ENCODE measurements around the gene CCDC12. TPM values are rescaled to one million over a fixed set of nuclear protein-coding genes. Genes with fewer than 3 reads are reported as not detected.
"Not testable (repeated sequence)": the region's sequence is repeated elsewhere in the genome, so short reads cannot be mapped to it uniquely, and the experiment has no call there.

The CCDC12 gene
- total RNA-seq, 2 experiments from 2014 or later: 58.6 to 60.0 TPM

DNA sequence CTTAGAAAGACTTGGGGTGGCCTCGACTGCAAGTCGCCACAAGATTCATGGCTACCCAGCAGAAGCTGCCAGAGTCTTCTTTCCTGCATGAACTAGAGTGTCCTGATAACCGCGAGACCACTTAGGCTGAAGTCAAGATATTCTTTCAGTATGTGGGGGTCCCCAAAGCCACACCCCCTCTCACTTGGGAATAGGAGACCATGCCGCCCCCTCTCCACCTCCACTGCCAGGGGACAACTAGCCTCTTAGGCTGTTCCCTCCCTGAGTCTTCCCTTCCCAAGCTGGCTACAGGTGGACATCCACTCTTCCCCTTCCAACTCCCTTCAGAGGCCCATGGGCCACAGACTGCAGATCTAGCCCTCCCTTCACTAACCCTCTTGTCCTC, 1.3 kb upstream of the CCDC12 start:
- POLR2A ChIA-PET: interaction anchor here (1.3 to 4.5 kb wide), 2 partner anchors 10 to 22 kb away, joined by 5 to 33 read pairs; no protein-coding TSS in a partner anchor
- Mint-ChIP-seq H3K9me3 (no peaks in the 10 kb centered on the region), H3K36me3 (peaks cover 21% of the 10 kb centered on the region), H3K27me3 (no peaks in the 10 kb centered on the region), H3K27ac (peak overlapping the region; percentile 80), H3K4me3 (peak overlapping the region; percentile 98), H3K4me1 (peaks cover 48% of the 10 kb centered on the region)
- ATAC-seq (ENCODE audit: low read depth) (no peak), DNase-seq (no peak)

DNA sequence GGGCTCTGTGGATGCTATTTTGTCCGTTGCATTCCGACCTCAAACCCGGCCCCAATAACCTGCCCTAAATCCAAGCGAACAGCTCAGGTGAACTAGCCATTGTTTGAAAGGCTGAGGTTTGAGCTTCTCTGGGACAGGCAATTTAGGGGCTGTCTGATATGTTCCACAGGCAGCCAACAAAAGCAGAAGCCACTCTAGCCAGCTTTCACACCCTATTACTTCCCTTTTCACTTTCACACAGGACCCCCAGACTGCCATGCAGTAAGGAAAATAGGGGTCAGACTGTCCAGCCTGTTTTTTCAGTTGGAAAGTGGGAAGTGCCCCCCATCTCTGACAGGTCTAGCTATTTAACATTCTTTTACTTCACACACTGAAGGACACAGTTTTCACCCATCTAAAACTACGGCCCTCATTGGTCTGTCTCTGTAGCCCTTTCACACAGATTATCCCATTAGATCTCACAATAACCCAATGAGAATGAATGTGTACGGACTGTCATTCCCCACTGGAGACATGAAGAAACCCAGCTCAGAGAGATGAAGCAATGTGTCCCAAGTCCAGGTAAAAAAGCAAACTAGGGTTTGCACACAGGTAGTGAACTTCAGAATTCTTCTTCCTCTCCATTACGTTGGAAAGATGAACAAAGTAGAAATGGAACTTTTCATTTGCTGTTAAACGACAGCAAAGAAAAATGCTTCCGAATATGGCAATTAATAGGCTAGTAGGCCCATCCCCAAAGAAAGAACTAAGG, 1.9 kb downstream of the CCDC12 start:
- H3K27me3 Mint-ChIP-seq: no peaks in the 10 kb centered on the region
- peak overlapping the region; percentile 56 for H3K27ac Mint-ChIP-seq
- H3K4me1 Mint-ChIP-seq: peaks cover 60% of the 10 kb centered on the region
- POLR2A ChIA-PET: interaction anchor here (1.8 kb wide), 1 partner anchor 12 kb away, joined by 6 read pairs; no protein-coding TSS in a partner anchor
- ATAC-seq (ENCODE audit: low read depth) (no peak), DNase-seq (no peak)
- H3K9me3 Mint-ChIP-seq: no peaks in the 10 kb centered on the region
- peaks cover 33% of the 10 kb centered on the region for H3K36me3 Mint-ChIP-seq
- peak overlapping the region; percentile 70 for H3K4me3 Mint-ChIP-seq

DNA sequence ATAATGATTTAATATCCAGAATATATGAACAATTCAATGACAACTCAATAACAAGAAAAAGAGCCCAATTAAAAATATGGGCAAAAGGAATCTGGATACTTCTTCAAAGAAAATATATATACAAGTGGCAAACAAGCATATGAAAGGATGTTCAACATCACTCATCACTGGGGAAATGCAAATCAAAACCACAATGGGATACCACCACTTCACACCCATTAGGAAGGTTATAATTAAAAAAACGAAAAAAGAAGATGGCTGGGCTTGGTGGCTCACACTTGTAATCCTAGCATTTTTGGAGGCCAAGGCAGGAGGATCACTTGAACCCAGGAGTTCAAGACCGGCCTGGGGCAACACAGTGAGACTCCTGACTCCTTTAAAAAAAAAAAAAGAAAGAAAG, 4.1 kb downstream of the CCDC12 start:
- peak overlapping the region; percentile 85 for H3K27ac Mint-ChIP-seq
- H3K4me1 Mint-ChIP-seq: peaks cover 63% of the 10 kb centered on the region
- H3K4me3 Mint-ChIP-seq: peak overlapping the region; percentile 75
- no peaks in the 10 kb centered on the region for H3K9me3 Mint-ChIP-seq
- POLR2A ChIA-PET: interaction anchor here (3.0 kb wide), 1 partner anchor 7 kb away, joined by 12 read pairs; the partner anchor contains the start of gene NBEAL2
- H3K36me3 Mint-ChIP-seq: peaks cover 33% of the 10 kb centered on the region
- ATAC-seq (ENCODE audit: low read depth) (no peak), DNase-seq (no peak)
- no peaks in the 10 kb centered on the region for H3K27me3 Mint-ChIP-seq

DNA sequence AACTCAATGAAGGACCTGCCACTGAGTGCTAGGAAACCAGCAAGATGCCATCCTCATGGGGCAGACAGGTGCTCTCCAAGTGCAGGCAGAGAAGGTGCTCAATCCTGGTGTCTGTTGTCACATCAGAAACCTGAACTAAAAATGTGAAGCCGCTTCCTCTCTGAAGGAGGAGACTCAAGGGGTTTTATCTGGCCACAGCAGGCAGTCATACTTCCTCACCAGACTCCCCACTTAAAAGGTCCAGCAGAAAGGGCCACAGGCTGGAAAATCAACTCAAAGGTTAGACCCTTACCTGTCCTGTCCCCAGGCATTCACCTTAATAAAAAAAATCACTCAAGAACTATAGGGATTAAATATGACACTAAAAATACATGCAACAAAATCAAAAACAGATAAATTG, 4.8 kb downstream of the CCDC12 start:
- H3K36me3 Mint-ChIP-seq: peaks cover 36% of the 10 kb centered on the region
- H3K4me1 Mint-ChIP-seq: peaks cover 68% of the 10 kb centered on the region
- POLR2A ChIA-PET: interaction anchor here (3.0 kb wide), 1 partner anchor 8 kb away, joined by 12 read pairs; the partner anchor contains the start of gene NBEAL2
- DNase-seq: no peak
- no peak for ATAC-seq (ENCODE audit: low read depth)
- H3K4me3 Mint-ChIP-seq: peak overlapping the region; percentile 75
- no peaks in the 10 kb centered on the region for H3K9me3 Mint-ChIP-seq
- no peaks in the 10 kb centered on the region for H3K27me3 Mint-ChIP-seq
- peak overlapping the region; percentile 85 for H3K27ac Mint-ChIP-seq

DNA sequence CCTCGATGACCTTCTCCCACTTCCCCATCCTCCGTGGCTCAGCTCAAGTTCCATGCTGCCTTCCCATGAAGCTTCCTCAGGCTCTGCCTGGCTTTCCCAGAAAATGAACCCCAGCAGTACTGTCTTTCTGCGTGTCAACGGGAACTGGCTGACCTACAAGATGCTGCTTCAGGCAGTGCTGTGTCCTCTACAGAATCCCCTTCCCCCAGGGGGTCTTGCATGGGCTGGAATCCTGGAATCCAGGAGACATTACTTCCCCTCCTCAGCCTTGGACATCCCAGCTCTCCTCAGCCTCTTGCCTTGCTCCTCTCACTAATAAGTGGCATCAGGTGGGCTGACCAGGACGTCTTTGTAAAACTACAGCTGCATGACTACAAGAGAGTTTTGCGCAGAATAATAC, 5.4 kb downstream of the CCDC12 start:
- H3K27ac Mint-ChIP-seq: peak overlapping the region; percentile 85
- no peaks in the 10 kb centered on the region for H3K27me3 Mint-ChIP-seq
- POLR2A ChIA-PET: interaction anchor here (1.2 to 3.0 kb wide), 3 partner anchors 9 to 20 kb away, joined by 3 to 12 read pairs (median 3); partner anchors contain the start of gene NBEAL2

DNA sequence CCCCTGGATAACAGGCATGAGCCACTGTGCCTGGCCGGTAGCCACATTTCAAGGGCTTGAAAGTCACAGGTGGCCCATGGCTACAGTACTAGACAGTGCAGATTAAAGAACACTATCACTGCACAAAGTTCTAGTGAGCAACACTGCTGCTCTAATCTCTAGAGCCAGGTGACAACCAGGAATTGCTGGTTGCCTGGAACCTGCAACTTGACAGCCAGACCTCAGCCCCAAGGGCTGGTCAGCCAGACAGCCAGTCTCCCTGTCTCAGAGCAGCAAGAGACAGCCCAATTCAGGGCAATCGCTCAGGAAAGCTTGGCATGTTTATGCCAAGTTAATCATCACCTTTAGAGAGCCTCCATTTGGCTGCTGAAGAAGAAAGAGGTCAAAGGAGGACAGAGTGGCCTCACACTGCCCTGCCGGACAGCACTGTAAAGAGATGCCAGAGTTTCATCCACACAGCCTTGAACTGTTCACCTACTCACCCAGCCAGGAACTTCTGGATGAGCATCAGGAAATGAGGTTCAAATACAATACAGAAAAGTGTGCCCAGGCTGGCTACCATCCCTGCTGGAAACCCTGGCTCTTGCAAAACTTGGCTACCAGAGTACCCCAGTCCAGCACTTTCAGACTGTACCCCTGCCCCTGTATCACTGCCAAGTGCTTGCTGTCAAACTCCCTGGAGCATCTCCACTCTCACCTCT, 6.0 kb downstream of the CCDC12 start:
- H3K9me3 Mint-ChIP-seq: no peaks in the 10 kb centered on the region
- peaks cover 73% of the 10 kb centered on the region for H3K4me1 Mint-ChIP-seq
- ATAC-seq (ENCODE audit: low read depth) (no peak), DNase-seq (no peak)
- H3K27ac Mint-ChIP-seq: peak overlapping the region; percentile 85
- peaks cover 38% of the 10 kb centered on the region for H3K36me3 Mint-ChIP-seq
- H3K27me3 Mint-ChIP-seq: no peaks in the 10 kb centered on the region
- POLR2A ChIA-PET: interaction anchor here (1.0 to 3.0 kb wide), 4 partner anchors 9 to 23 kb away, joined by 3 to 12 read pairs (median 4); partner anchors contain the start of gene NBEAL2
- H3K4me3 Mint-ChIP-seq: peak overlapping the region; percentile 29

More for the DNA sequence above, 5.4 kb downstream of the CCDC12 start:
- peak overlapping the region; percentile 75 for H3K4me3 Mint-ChIP-seq
- peaks cover 35% of the 10 kb centered on the region for H3K36me3 Mint-ChIP-seq
- no peaks in the 10 kb centered on the region for H3K9me3 Mint-ChIP-seq
- ATAC-seq (ENCODE audit: low read depth) (no peak), DNase-seq (no peak)
- peaks cover 70% of the 10 kb centered on the region for H3K4me1 Mint-ChIP-seq

DNA sequence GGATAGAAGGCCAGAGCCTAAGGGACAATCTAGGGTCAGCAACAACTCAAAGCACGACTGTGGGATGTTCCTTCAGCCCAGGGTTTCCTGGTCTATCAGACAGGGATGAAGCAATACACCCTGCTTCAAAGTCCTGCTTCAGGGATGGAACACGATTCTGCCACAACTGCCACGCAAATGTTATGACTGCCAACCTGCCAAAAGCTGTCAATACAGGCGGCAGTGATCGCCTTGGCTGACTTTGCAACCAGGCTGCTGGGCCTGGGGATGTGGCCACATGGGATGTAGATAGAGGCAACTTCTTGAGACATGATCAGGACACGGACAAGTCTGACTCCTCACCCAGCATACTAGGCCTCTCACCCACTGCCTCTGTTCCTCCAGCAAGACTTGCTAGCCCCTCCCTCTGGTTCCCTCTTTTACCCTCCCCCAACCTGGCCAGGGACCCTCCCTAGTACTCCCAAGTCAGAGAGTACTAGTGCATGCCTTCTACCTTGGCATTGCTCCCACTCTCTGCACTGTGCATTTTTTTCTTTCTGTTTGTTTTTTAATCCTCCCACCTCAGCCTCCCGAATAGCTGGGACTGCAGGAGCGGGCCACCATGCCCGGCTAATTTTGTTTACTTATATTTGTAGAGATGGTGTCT, 7.6 kb downstream of the CCDC12 start:
- no peaks in the 10 kb centered on the region for H3K27me3 Mint-ChIP-seq
- H3K9me3 Mint-ChIP-seq: no peaks in the 10 kb centered on the region
- no peak for ATAC-seq (ENCODE audit: low read depth)
- DNase-seq: no peak
- H3K27ac Mint-ChIP-seq: no peak overlapping the region
- H3K4me1 Mint-ChIP-seq: peaks cover 62% of the 10 kb centered on the region
- peaks cover 28% of the 10 kb centered on the region for H3K36me3 Mint-ChIP-seq
- H3K4me3 Mint-ChIP-seq: no peak overlapping the region
- POLR2A ChIA-PET: interaction anchor here (0.7 kb wide), 1 partner anchor 561 kb away, joined by 3 read pairs; no protein-coding TSS in a partner anchor

DNA sequence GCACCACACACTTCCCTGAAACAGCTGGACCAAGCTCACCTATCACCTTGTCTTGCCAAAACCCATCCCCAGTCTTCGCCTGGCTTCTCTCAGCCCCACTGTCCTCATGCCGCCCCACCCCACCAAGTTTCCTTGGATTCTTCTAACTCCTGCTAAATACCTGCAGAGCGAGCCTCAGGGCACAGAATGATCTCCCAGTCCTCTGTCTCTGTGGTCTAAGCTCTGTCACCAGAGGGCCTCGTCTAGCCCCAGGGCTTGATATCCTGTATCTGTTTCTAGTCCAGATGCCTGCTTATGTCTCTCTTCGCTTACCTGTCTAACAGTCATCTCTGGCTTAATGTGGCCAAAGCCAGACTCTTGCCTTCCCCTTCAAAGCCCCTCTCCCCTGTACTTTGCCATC, 9.7 kb downstream of the CCDC12 start:
- H3K36me3 Mint-ChIP-seq: peaks cover 34% of the 10 kb centered on the region
- DNase-seq (no peak), ATAC-seq (ENCODE audit: low read depth) (peak; percentile 50)
- H3K27me3 Mint-ChIP-seq: no peaks in the 10 kb centered on the region
- POLR2A ChIA-PET: interaction anchor here (1.2 kb wide), 2 partner anchors 13 to 21 kb away, joined by 3 to 6 read pairs; partner anchors contain the start of gene NBEAL2
- H3K9me3 Mint-ChIP-seq: peaks cover 3% of the 10 kb centered on the region
- H3K4me1 Mint-ChIP-seq: peaks cover 58% of the 10 kb centered on the region
- H3K4me3 Mint-ChIP-seq: no peak overlapping the region
- H3K27ac Mint-ChIP-seq: peak overlapping the region; percentile 39

DNA sequence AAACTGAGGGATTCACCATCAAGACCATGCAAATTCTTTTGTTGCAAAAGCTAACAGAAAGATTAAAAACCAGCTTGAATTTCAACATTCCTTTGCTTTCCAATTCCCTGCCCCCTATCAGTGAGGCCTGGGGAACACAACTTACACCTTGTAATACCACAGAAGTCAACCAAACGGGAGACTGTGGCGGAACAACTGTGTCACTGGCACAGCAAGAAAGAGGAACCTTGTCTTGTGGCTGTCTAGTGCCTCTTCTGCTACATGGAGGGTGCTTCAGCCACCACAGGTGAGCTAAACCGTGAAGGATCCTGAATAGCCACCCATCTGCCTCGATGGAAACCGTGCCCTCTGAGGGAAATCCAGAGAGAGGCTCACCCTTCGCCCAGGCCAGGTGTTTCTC, 11.4 kb downstream of the CCDC12 start:
- peak overlapping the region; percentile 11 for H3K27ac Mint-ChIP-seq
- POLR2A ChIA-PET: interaction anchor here (0.9 to 1.2 kb wide), 3 partner anchors 18 to 46 kb away, joined by 3 read pairs; no protein-coding TSS in a partner anchor

DNA sequence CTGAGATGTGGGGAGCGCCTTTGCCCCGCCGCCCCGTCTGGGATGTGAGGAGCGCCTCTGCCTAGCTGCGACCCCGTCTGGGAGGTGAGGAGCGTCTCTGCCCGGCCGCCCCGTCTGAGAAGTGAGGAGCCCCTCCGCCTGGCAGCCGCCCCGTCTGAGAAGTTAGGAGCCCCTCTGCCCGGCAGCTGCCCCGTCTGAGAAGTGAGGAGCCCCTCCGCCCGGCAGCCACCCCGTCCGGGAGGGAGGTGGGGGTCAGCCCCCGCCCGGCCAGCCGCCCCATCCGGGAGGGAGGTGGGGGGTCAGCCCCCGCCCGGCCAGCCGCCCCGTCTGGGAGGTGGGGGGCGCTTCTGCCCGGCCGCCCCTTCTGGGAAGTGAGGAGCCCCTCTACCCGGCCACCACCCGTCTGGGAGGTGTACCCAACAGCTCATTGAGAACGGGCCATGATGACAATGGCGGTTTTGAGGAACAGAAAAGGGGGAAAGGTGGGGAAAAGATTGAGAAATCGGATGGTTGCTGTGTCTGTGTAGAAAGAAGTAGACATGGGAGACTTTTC, 12.4 kb downstream of the CCDC12 start:
- DNase-seq; H3K9me3 Mint-ChIP-seq; H3K27me3 Mint-ChIP-seq; H3K4me3 Mint-ChIP-seq; ATAC-seq (ENCODE audit: low read depth); H3K27ac Mint-ChIP-seq; POLR2A ChIA-PET: not testable (repeated sequence)
- Mint-ChIP-seq H3K36me3 (peaks cover 31% of the 10 kb centered on the region), H3K4me1 (peaks cover 59% of the 10 kb centered on the region)

More for the DNA sequence above, 11.4 kb downstream of the CCDC12 start:
- DNase-seq: no peak
- peaks cover 55% of the 10 kb centered on the region for H3K4me1 Mint-ChIP-seq
- H3K9me3 Mint-ChIP-seq: peaks cover 3% of the 10 kb centered on the region
- ATAC-seq (ENCODE audit: low read depth): no peak
- H3K4me3 Mint-ChIP-seq: no peak overlapping the region
- peaks cover 34% of the 10 kb centered on the region for H3K36me3 Mint-ChIP-seq
- H3K27me3 Mint-ChIP-seq: no peaks in the 10 kb centered on the region

DNA sequence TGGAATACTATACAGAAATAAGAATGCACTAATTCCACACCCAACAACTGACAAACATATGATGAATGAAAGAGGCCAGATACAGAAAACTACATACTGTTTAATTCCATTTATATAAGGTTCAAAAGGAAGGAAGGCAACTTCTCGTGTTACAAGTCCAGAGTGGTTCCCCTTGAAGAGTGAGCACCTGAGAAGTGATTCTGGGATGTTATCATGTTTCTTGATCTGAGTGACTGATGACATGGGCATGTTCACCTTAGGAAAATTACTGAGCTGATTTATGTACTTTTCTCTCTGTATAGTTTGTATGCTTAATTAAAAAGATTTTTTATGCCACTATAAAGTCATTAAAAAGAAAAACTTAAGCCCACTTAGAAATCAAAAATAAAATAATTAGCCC, 13.6 kb downstream of the CCDC12 start:
- ATAC-seq (ENCODE audit: low read depth) (no peak), DNase-seq (no peak)
- H3K27ac Mint-ChIP-seq: no peak overlapping the region
- H3K4me1 Mint-ChIP-seq: peaks cover 59% of the 10 kb centered on the region
- no peak overlapping the region for H3K4me3 Mint-ChIP-seq
- H3K27me3 Mint-ChIP-seq: no peaks in the 10 kb centered on the region
- POLR2A ChIA-PET: no interaction called here
- H3K9me3 Mint-ChIP-seq: peaks cover 3% of the 10 kb centered on the region
- peaks cover 28% of the 10 kb centered on the region for H3K36me3 Mint-ChIP-seq

DNA sequence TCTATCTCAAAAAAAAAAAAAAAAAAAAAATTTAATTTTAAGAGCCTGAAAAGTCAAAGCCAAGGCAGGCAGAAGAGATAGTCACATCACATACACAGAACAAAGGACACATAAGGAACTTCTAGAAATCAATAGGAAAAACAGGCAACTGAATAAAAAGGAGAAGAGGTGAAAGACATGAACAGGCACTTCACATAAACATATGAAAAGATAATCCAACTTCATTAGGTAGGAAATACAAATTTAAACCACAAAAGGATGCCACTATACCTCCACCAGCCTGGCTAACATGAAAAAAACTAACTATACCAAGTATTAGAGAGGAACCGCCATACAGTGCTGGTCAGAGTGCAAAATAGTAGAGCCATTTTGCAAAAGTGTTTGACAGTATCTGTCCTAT, 14.1 kb downstream of the CCDC12 start:
- ATAC-seq (ENCODE audit: low read depth): no peak
- Mint-ChIP-seq H3K4me3 (no peak overlapping the region), H3K4me1 (peaks cover 57% of the 10 kb centered on the region), H3K36me3 (peaks cover 28% of the 10 kb centered on the region), H3K27me3 (no peaks in the 10 kb centered on the region), H3K27ac (peak overlapping the region; percentile 67), H3K9me3 (peaks cover 3% of the 10 kb centered on the region)
- POLR2A ChIA-PET: interaction anchor here (0.6 kb wide), 1 partner anchor 88 kb away, joined by 4 read pairs; no protein-coding TSS in a partner anchor
- no peak for DNase-seq

Measured in activated naive CD8-positive, alpha-beta T cell treated with anti-CD3 and anti-CD28 coated beads, Interleukin-2, amount 10 ng/mL, durations not matched to agents 7 days and 5 days (primary cell).